Neuronal stem cell (in vitro differentiated cells): ENCODE results near the gene PODXL2.

Experiments
- DNase-seq: peaks from one replicate; pipeline ENCODE4 v3.0.0-alpha.2; 2013; ENCODE audit warnings: low spot score
- H2AFZ ChIP-seq: one replicate; pipeline ENCODE4 v1.6.1; 2013; ENCODE audit warnings: mild to moderate bottlenecking, low read length, inconsistent platforms
- H2AK5ac ChIP-seq: 2 replicates; pipeline ENCODE4 v1.6.1; 2013; ENCODE audit warnings: low read depth, mild to moderate bottlenecking, inconsistent platforms, low read length, moderate library complexity, mixed read lengths
- H2BK120ac ChIP-seq: 2 replicates; pipeline ENCODE4 v1.6.1; 2013; ENCODE audit warnings: low read depth, mild to moderate bottlenecking, inconsistent platforms, low read length, moderate library complexity, mixed read lengths
- H2BK12ac ChIP-seq: one replicate; pipeline ENCODE4 v1.6.1; 2013; ENCODE audit warnings: low read length, inconsistent platforms
- H2BK15ac ChIP-seq: 2 replicates; pipeline ENCODE4 v1.6.1; 2013; ENCODE audit warnings: mild to moderate bottlenecking, low read length, inconsistent platforms, mixed read lengths
- H2BK5ac ChIP-seq: one replicate; pipeline ENCODE4 v1.6.1; 2013; ENCODE audit warnings: inconsistent platforms, mild to moderate bottlenecking, low read length, moderate library complexity
- H3K14ac ChIP-seq: one replicate; pipeline ENCODE4 v1.6.1; 2013; ENCODE audit warnings: low read length, inconsistent platforms
- H3K18ac ChIP-seq: 2 replicates; pipeline ENCODE4 v1.6.1; 2013; ENCODE audit warnings: low read length, inconsistent platforms
- H3K23ac ChIP-seq: 2 replicates; pipeline ENCODE4 v1.6.1; 2013; ENCODE audit warnings: low read depth, mild to moderate bottlenecking, mixed read lengths, low read length, inconsistent platforms; ENCODE audit not compliant: poor library complexity
- H3K27ac ChIP-seq: replicated peaks from 3 replicates; pipeline ENCODE4 v1.5.1; 2013; ENCODE audit warnings: low read length, inconsistent platforms
- H3K27me3 ChIP-seq, 3 experiments: 2 replicates each; pipeline ENCODE4 v1.6.1; 2013; ENCODE audit warnings: low read length in 3 of 3, mild to moderate bottlenecking in 2 of 3, inconsistent platforms in 1 of 3, low read depth in 1 of 3, mixed read lengths in 1 of 3, moderate library complexity in 1 of 3; ENCODE audit not compliant: control insufficient read depth in 3 of 3, insufficient read depth in 3 of 3
- H3K36me3 ChIP-seq, 2 donors: replicated peaks in 1 of 2; 2 replicates each; pipeline ENCODE4 v1.6.1; 2013; ENCODE audit warnings: low read length in 2 of 2; ENCODE audit not compliant: control insufficient read depth in 2 of 2, insufficient read depth in 2 of 2
- H3K4ac ChIP-seq: 2 replicates; pipeline ENCODE4 v1.6.1; 2013; ENCODE audit warnings: inconsistent platforms, mild to moderate bottlenecking, low read length, moderate library complexity
- H3K4me1 ChIP-seq, 2 donors: 1 replicate in 1 of 2; 2 replicates in 1 of 2; pipeline ENCODE4 v1.6.1; 2013; ENCODE audit warnings: low read length in 2 of 2, low read depth in 1 of 2; ENCODE audit not compliant: control insufficient read depth in 2 of 2, insufficient read depth in 1 of 2
- H3K4me2 ChIP-seq: one replicate; pipeline ENCODE4 v1.6.1; 2013; ENCODE audit warnings: mild to moderate bottlenecking, low read length, inconsistent platforms; ENCODE audit not compliant: insufficient read depth, poor library complexity, severe bottlenecking
- H3K4me3 ChIP-seq, 2 donors: 2 replicates each; pipeline ENCODE4 v1.5.1; 2013; ENCODE audit warnings: low read length in 2 of 2, mild to moderate bottlenecking in 2 of 2, inconsistent platforms in 1 of 2, moderate library complexity in 1 of 2
- H3K79me1 ChIP-seq: one replicate; pipeline ENCODE4 v1.6.1; 2013; ENCODE audit warnings: low read depth, mild to moderate bottlenecking, inconsistent platforms, low read length, moderate library complexity
- H3K9ac ChIP-seq: one replicate; pipeline ENCODE4 v1.6.1; 2013; ENCODE audit warnings: mild to moderate bottlenecking, low read depth, low read length, inconsistent platforms; ENCODE audit not compliant: poor library complexity
- H3K9me3 ChIP-seq, 2 donors: replicated peaks in 1 of 2; 2 replicates each; pipeline versions ENCODE3 to v1.6.1; 2013; ENCODE audit warnings: low read length in 2 of 2, mild to moderate bottlenecking in 2 of 2, inconsistent platforms in 1 of 2, low read depth in 1 of 2, mixed read lengths in 1 of 2, moderate library complexity in 1 of 2; ENCODE audit not compliant: control insufficient read depth in 2 of 2, insufficient read depth in 1 of 2
- H4K8ac ChIP-seq: one replicate; pipeline ENCODE4 v1.6.1; 2013; ENCODE audit warnings: low read depth, mild to moderate bottlenecking, inconsistent platforms, low read length, moderate library complexity
- H4K91ac ChIP-seq: one replicate; pipeline ENCODE4 v1.6.1; 2013; ENCODE audit warnings: low read length, low read depth, mild to moderate bottlenecking, inconsistent platforms; ENCODE audit not compliant: poor library complexity
- WGBS, 2 donors: extraction: QIAGEN DNeasy Blood & Tissue Kit; methylation state at CpG; one replicate each; pipeline ENCODE4 v1.1.7; 2013; ENCODE audit warnings: missing lambda C conversion rate in 2 of 2, mixed read lengths in 1 of 2; ENCODE audit not compliant: insufficient read length in 2 of 2, insufficient replicate concordance in 1 of 2; ENCODE audit errors: extremely low coverage in 2 of 2; 5-methylcytosine and 5-hydroxymethylcytosine counted together

The PODXL2 gene

GRCh38 chr3:127606086-127606805 lies 22.7 kb upstream of the PODXL2 start:
- Histone ChIP-seq H3K4me3 (no peak overlapping the region), H2BK120ac (no peak overlapping the region), H3K4me2 (no peak overlapping the region), H3K9me3 (no peaks in the 10 kb centered on the region), H2AK5ac (no peak overlapping the region), H3K36me3 (peaks cover 78 to 100% of the 10 kb centered on the region in 2 donors), H3K4ac (no peak overlapping the region), H4K91ac (no peak overlapping the region), H2BK5ac (no peak overlapping the region), H2BK15ac (no peak overlapping the region), H3K23ac (no peak overlapping the region), H3K18ac (no peak overlapping the region), H3K79me1 (peaks cover 27% of the 10 kb centered on the region), H3K9ac (no peak overlapping the region), H2AFZ (no peak overlapping the region), H3K14ac (no peak overlapping the region), H3K27me3 (no peaks in the 10 kb centered on the region), H3K4me1 (peaks cover 2 to 3% of the 10 kb centered on the region in 2 donors), H3K27ac (no peak overlapping the region), H4K8ac (no peak overlapping the region), H2BK12ac (no peak overlapping the region)
- WGBS, 2 donors: no CpG with 5 or more reads among the region's 24 CpGs
- no peak for DNase-seq

GRCh38 chr3:127606981-127607595 lies 21.9 kb upstream of the PODXL2 start:
- Histone ChIP-seq H4K91ac (no peak overlapping the region), H3K4ac (no peak overlapping the region), H3K4me3 (no peak overlapping the region), H2BK15ac (no peak overlapping the region), H3K27me3 (no peaks in the 10 kb centered on the region), H3K4me2 (no peak overlapping the region), H3K79me1 (peaks cover 24% of the 10 kb centered on the region), H3K9ac (no peak overlapping the region), H3K23ac (no peak overlapping the region), H2BK120ac (no peak overlapping the region), H2BK5ac (no peak overlapping the region), H3K4me1 (peaks cover 0 to 2% of the 10 kb centered on the region in 2 donors), H3K36me3 (peaks cover 78 to 97% of the 10 kb centered on the region in 2 donors), H2AFZ (no peak overlapping the region), H4K8ac (no peak overlapping the region), H2BK12ac (no peak overlapping the region), H3K9me3 (no peaks in the 10 kb centered on the region), H2AK5ac (no peak overlapping the region), H3K27ac (no peak overlapping the region), H3K14ac (no peak overlapping the region), H3K18ac (no peak overlapping the region)
- WGBS, 2 donors: no CpG with 5 or more reads among the region's 17 CpGs
- no peak for DNase-seq

GRCh38 chr3:127607675-127608361 lies 21.2 kb upstream of the PODXL2 start:
- Histone ChIP-seq H2BK15ac (no peak overlapping the region), H2BK12ac (no peak overlapping the region), H3K79me1 (peaks cover 21% of the 10 kb centered on the region), H4K91ac (no peak overlapping the region), H3K4ac (no peak overlapping the region), H3K14ac (no peak overlapping the region), H2BK5ac (no peak overlapping the region), H3K23ac (no peak overlapping the region), H3K9ac (no peak overlapping the region), H3K4me3 (no peak overlapping the region), H3K9me3 (no peaks in the 10 kb centered on the region), H3K4me1 (no peaks in the 10 kb centered on the region), H2AK5ac (no peak overlapping the region), H3K27ac (no peak overlapping the region), H3K36me3 (peaks cover 77 to 97% of the 10 kb centered on the region in 2 donors), H3K18ac (no peak overlapping the region), H2BK120ac (no peak overlapping the region), H3K4me2 (no peak overlapping the region), H4K8ac (no peak overlapping the region), H3K27me3 (no peaks in the 10 kb centered on the region), H2AFZ (no peak overlapping the region)
- no peak for DNase-seq
- WGBS, 2 donors: no CpG with 5 or more reads among the region's 7 CpGs

- H3K18ac ChIP-seq: no peak overlapping the region
- no peak overlapping the region for H3K4ac ChIP-seq
- H4K8ac ChIP-seq: no peak overlapping the region
- H3K79me1 ChIP-seq: peaks cover 21% of the 10 kb centered on the region
- no peak for DNase-seq
- no peak overlapping the region for H3K27ac ChIP-seq
- H2AK5ac ChIP-seq: no peak overlapping the region
- no peak overlapping the region for H2AFZ ChIP-seq
- no peak overlapping the region for H3K4me3 ChIP-seq
- H4K91ac ChIP-seq: no peak overlapping the region
- no peak overlapping the region for H3K9ac ChIP-seq
- H3K9me3 ChIP-seq: no peaks in the 10 kb centered on the region
- no peaks in the 10 kb centered on the region for H3K4me1 ChIP-seq
- WGBS, 2 donors: no CpG with 5 or more reads among the region's 14 CpGs
- no peak overlapping the region for H3K23ac ChIP-seq
- no peak overlapping the region for H3K14ac ChIP-seq
- H2BK5ac ChIP-seq: no peak overlapping the region
- no peak overlapping the region for H2BK12ac ChIP-seq
- H3K4me2 ChIP-seq: no peak overlapping the region
- H3K36me3 ChIP-seq: peaks cover 82 to 97% of the 10 kb centered on the region in 2 donors
- no peak overlapping the region for H2BK120ac ChIP-seq
- H2BK15ac ChIP-seq: no peak overlapping the region
- no peaks in the 10 kb centered on the region for H3K27me3 ChIP-seq
These were observed 20.6 kb upstream of the PODXL2 start for GRCh38 chr3:127608362-127608718.
